Inferior parietal cortex (tissue), 1 donor: ENCODE data around the gene SMDT1.
A peak's percentile ranks its signal among the peaks of the same experiment; 100 is the strongest.
"Not testable (repeated sequence)": the region's sequence is repeated elsewhere in the genome, so short reads cannot be mapped to it uniquely, and the experiment has no call there.

Source experiments
- DNase-seq: peaks from one replicate; pipeline ENCODE4 v3.0.0-alpha.2; 2016; ENCODE audit errors: extremely low spot score

The SMDT1 gene

DNA sequence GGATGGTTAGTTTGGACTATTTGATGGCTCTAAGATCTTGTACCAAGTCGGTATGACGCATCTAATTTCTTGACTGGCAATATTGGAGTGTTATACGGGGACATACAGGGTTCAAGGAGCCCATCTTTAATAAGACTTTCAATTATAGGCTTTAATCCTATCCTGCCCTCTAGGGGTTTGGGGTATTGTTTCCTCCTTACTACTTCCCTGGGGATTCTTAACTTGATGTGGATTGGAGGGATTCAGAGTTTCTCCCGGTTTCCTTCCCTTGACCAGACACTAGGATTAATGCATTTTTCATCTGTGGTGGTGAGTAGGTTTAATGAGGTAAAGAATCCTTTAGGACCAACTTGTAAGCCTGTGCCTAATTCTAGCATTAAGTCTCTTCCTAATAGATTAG is 32.3 kb downstream of the SMDT1 start:
- DNase-seq = no peak

- DNase-seq = not testable (repeated sequence)
Measured at GRCh38 chr22:42112793-42113192, 33.3 kb downstream of the SMDT1 start.

GRCh38 chr22:42114721-42115120 is 35.2 kb downstream of the SMDT1 start:
- peak; percentile 22 for DNase-seq

GRCh38 chr22:42115420-42115830 is 35.9 kb downstream of the SMDT1 start:
- DNase-seq = not testable (repeated sequence)

GRCh38 chr22:42116848-42117424 is 37.4 kb downstream of the SMDT1 start:
- DNase-seq = no peak

DNA sequence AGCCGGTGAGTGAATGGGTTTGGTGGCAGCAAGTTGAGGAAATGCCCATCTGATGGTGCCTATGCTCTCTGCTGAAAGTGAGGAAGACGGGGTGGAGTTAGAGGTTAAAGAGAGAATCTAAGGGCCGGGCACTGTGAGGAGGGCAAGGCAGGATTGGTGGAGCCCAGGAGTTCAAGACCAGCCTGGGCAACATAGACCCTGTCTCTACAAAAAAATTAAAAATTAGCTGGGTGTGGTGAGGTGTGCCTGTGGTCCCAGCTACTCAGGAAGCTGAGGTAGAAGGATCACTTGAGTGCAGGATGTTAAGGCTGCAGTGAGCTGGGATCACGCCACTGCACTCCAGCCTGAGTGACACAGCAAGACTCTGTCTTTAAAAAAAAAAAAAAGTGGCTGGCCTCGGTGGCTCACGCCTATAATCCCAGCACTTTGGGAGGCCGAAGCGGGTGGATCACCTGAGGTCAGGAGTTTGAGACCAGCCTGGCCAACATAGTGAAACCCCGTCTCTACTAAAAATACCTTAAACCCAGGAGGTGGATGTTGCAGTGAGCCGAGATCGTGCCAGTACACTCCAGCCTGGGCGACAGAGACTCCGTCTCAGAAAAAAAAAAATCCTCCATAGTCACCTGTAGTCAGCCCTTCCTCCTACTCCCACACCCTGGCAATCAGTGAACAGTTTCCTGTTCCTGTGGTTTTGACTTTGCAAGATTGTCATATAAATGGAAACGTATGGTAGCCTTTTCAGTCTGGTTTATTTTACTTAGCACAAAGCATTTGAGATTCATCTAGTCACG is 40.9 kb downstream of the SMDT1 start:
- not testable (repeated sequence) for DNase-seq

GRCh38 chr22:42123529-42123928 is 44.0 kb downstream of the SMDT1 start:
- DNase-seq = not testable (repeated sequence)

DNA sequence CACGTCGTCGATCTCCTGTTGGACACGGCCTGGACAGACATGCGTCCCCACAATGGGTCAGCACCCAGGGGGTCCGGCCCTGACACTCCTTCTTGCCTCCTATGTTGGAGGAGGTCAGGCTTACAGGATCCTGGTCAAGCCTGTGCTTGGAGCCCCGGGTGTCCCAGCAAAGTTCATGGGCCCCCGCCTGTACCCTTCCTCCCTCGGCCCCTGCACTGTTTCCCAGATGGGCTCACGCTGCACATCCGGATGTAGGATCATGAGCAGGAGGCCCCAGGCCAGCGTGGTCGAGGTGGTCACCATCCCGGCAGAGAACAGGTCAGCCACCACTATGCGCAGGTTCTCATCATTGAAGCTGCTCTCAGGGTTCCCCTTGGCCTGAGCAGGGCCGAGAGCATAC is 48.1 kb downstream of the SMDT1 start:
- no peak for DNase-seq

- DNase-seq = not testable (repeated sequence)
Measured at GRCh38 chr22:42128007-42128406, 48.5 kb downstream of the SMDT1 start.

GRCh38 chr22:42128776-42129694 is 49.5 kb downstream of the SMDT1 start:
- not testable (repeated sequence) for DNase-seq

GRCh38 chr22:42130182-42130581 is 50.7 kb downstream of the SMDT1 start:
- DNase-seq = not testable (repeated sequence)

DNA sequence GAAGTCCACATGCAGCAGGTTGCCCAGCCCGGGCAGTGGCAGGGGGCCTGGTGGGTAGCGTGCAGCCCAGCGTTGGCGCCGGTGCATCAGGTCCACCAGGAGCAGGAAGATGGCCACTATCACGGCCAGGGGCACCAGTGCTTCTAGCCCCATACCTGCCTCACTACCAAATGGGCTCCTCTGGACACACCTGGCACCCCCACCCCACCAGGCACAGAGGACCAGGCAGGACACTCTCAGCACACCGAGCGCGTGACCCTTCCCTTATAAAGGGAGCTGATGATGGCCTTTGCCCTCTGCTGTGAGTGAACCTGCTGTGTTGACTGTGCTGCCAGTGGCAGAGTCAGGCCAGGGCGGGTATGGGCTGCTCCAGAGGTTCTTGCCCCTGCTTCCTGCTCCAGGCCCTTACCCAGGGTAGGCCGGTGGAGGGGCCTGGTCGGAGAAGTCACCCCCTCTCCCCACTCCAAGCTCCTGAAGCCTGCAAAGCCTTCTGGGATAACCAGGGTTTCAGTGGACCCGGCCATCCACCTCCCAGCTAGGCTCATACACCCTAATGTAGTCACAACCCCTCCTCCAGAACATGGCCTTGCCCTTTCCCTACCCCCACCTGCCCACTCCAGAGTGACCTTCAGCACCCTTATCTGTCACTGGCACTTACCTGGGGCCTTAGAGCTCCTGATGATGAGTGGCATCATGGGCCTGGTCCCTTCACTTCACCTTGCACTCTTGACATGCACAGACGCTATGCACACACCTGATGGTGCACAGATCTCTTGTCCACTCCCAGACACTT is 51.3 kb downstream of the SMDT1 start, which contains the start of gene CYP2D6:
Gene CYP2D6 (minus strand): TSS at position 172 of the 793 bp plus-strand sequence. CDS start 19 bp downstream, at position 153.
- DNase-seq = not testable (repeated sequence)

- no peak for DNase-seq
Measured at GRCh38 chr22:42131562-42131961, 52.1 kb downstream of the SMDT1 start.

DNA sequence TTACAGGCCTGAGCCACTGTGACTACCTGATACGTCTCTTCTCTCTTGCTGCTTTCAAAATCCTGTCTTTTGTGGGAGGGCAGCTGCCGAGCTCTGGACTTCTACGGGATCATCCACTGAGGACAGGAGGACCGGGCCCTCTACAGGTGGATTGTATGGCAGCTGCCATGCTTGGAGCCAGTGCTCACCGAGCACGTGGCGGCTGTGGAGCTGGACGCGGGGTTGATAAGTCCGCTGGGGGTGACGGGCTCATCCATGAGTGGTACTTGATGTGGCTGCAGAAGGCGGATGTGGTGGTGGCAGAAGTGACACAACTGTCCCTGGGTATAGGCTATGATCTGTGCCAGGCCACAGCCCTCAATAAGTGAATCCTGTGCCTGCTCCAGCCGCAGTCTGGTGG is 53.0 kb downstream of the SMDT1 start:
- DNase-seq = no peak
